C4-2B (cell line): Measurements from ENCODE around the gene STK17A.

Experiments used
- CTCF ChIP-seq: fragments of 450-650 bp; conservative IDR thresholded peaks from 2 replicates; pipeline ENCODE4 v1.5.1; 2017; ENCODE audit warnings: mild to moderate bottlenecking
- ZFX ChIP-seq: fragments of 450-650 bp; IDR thresholded peaks from 2 replicates; pipeline ENCODE4 v1.6.1; 2017

- TF ChIP-seq CTCF, result no peak
- no peak for TF ChIP-seq ZFX
Measured at GRCh38 chr7:43656997-43657396, 74.1 kb downstream of the STK17A start.
